Stomach smooth muscle (tissue), 2 donors: ENCODE measurements around the gene PCDHB10.
A peak's percentile ranks its signal among the peaks of the same experiment; 100 is the strongest.
"Not testable (repeated sequence)": the region's sequence is repeated elsewhere in the genome, so short reads cannot be mapped to it uniquely, and the experiment has no call there.

Source experiments
- H3K27ac ChIP-seq: one replicate; pipeline ENCODE4 v1.7.0; 2013; ENCODE audit warnings: mild to moderate bottlenecking, low read length, inconsistent platforms
- H3K27me3 ChIP-seq, 2 donors: one replicate each; pipeline ENCODE4 v1.7.0; 2013; ENCODE audit warnings: low read length in 2 of 2; ENCODE audit not compliant: insufficient read depth in 2 of 2, control insufficient read depth in 1 of 2
- H3K36me3 ChIP-seq, 2 donors: one replicate each; pipeline ENCODE4 v1.7.0; 2013; ENCODE audit warnings: low read length in 2 of 2; ENCODE audit not compliant: control insufficient read depth in 2 of 2, insufficient read depth in 2 of 2
- H3K4me1 ChIP-seq: one replicate; pipeline ENCODE4 v1.7.0; 2013; ENCODE audit warnings: low read length; ENCODE audit not compliant: control insufficient read depth, insufficient read depth
- H3K4me3 ChIP-seq, 2 donors: one replicate each; pipeline ENCODE4 v1.7.0; 2013; ENCODE audit warnings: low read length in 2 of 2
- H3K9ac ChIP-seq, 2 donors: one replicate each; pipeline ENCODE4 v1.7.0; 2013; ENCODE audit warnings: low read length in 2 of 2, mild to moderate bottlenecking in 1 of 2
- H3K9me3 ChIP-seq, 2 donors: one replicate each; pipeline ENCODE4 v1.7.0; 2013; ENCODE audit warnings: low read length in 2 of 2; ENCODE audit not compliant: control insufficient read depth in 2 of 2
- donor health status: healthy.
- donor health status: Pancreatic carcinoma.

The PCDHB10 gene

DNA sequence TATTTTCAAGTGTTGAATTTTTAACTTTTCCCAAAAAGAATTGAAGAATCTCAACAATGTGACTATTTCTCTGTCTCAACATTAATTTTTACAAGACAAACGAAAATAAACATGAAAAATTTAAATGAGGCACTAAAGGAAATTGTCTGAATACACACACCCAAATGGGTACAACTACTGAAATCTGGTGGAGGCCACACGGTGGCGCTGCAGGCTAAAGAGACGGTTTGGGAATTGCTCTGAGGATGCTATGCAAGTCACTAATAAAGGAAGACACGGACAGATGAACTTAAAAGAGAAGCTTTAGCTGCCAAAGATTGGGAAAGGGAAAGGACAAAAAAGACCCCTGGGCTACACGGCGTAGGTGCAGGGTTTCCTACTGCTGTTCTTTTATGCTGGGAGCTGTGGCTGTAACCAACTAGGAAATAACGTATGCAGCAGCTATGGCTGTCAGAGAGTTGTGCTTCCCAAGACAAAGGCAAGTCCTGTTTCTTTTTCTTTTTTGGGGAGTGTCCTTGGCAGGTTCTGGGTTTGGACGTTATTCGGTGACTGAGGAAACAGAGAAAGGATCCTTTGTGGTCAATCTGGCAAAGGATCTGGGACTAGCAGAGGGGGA lies at the start of gene PCDHB10:
PCDHB10 (plus strand) TSS at position 244 of the 616 bp plus-strand sequence; CDS start at position 444, 200 bp downstream.
- peaks cover 2 to 5% of the 10 kb centered on the region in 2 donors for H3K27me3 ChIP-seq
- H3K4me1 ChIP-seq: no peaks in the 10 kb centered on the region
- peaks cover 3 to 28% of the 10 kb centered on the region in 2 donors for H3K9me3 ChIP-seq
- H3K4me3 ChIP-seq: peak within 1 kb of the TSS; percentile 41 to 68
- no peaks in the 10 kb centered on the region for H3K36me3 ChIP-seq
- no peak within 1 kb of the TSS for H3K27ac ChIP-seq
- H3K9ac ChIP-seq: no peak within 1 kb of the TSS

GRCh38 chr5:141149812-141150211 lies 42.3 kb upstream of the PCDHB10 start, which contains the start of gene PCDHB6:
TSS of gene PCDHB6 (plus strand) at chr5:141150057. CDS start at chr5:141150258, 201 bp downstream.
- Histone ChIP-seq H3K9ac (no peak within 1 kb of the TSS), H3K27ac (no peak within 1 kb of the TSS), H3K9me3 (peaks cover 12 to 25% of the 10 kb centered on the region in 2 donors), H3K4me1 (no peaks in the 10 kb centered on the region), H3K36me3 (no peaks in the 10 kb centered on the region), H3K4me3 (peak within 1 kb of the TSS; percentile 44 to 46), H3K27me3 (peaks cover 4 to 6% of the 10 kb centered on the region in 2 donors)

DNA sequence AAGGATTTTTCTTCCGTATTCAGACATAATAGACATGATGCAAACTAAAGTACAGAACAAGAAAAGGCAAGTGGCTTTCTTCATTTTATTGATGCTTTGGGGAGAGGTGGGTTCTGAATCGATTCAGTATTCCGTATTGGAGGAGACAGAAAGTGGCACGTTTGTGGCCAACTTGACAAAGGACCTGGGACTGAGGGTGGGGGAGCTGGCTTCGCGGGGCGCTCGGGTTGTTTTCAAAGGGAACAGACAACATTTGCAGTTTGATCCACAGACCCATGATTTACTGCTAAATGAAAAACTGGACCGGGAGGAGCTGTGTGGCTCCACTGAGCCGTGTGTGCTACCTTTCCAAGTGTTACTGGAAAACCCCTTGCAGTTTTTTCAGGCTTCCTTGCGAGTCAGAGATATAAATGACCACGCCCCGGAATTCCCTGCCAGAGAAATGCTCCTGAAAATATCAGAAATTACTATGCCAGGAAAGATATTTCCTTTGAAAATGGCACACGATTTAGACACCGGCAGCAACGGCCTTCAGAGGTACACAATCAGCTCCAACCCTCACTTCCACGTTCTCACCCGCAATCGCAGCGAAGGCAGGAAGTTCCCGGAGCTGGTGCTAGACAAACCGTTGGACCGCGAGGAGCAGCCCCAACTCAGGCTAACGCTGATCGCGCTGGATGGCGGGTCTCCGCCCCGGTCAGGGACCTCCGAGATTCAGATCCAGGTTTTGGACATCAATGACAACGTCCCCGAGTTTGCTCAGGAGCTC lies 41.7 kb upstream of the PCDHB10 start:
- Histone ChIP-seq H3K27ac (no peak overlapping the region), H3K9ac (no peak overlapping the region), H3K36me3 (no peaks in the 10 kb centered on the region), H3K4me3 (peak overlapping the region; percentile 44 to 46), H3K4me1 (no peaks in the 10 kb centered on the region), H3K9me3 (peaks cover 15 to 26% of the 10 kb centered on the region in 2 donors), H3K27me3 (peaks cover 4 to 6% of the 10 kb centered on the region in 2 donors)

GRCh38 chr5:141150993-141151325 lies 41.2 kb upstream of the PCDHB10 start:
- no peak overlapping the region for H3K9ac ChIP-seq
- H3K27me3 ChIP-seq: peaks cover 4 to 6% of the 10 kb centered on the region in 2 donors
- H3K9me3 ChIP-seq: peaks cover 18 to 29% of the 10 kb centered on the region in 2 donors
- H3K36me3 ChIP-seq: no peaks in the 10 kb centered on the region
- H3K27ac ChIP-seq: no peak overlapping the region
- H3K4me1 ChIP-seq: no peaks in the 10 kb centered on the region
- H3K4me3 ChIP-seq: no peak overlapping the region

- peaks cover 20 to 34% of the 10 kb centered on the region in 2 donors for H3K9me3 ChIP-seq
Measured at GRCh38 chr5:141151632-141152031, 40.5 kb upstream of the PCDHB10 start.

DNA sequence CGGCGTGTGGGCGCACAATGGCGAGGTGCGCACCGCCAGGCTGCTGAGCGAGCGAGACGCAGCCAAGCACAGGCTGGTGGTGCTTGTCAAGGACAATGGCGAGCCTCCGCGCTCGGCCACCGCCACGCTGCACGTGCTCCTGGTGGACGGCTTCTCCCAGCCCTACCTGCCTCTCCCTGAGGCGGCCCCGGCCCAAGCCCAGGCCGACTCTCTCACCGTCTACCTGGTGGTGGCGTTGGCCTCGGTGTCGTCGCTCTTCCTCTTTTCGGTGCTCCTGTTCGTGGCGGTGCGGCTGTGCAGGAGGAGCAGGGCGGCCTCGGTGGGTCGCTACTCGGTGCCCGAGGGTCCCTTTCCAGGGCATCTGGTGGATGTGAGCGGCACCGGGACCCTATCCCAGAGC lies 40.1 kb upstream of the PCDHB10 start:
- H3K9ac ChIP-seq, H3K27ac ChIP-seq, H3K4me3 ChIP-seq, H3K36me3 ChIP-seq, H3K27me3 ChIP-seq, H3K4me1 ChIP-seq: not testable (repeated sequence)
- peaks cover 23 to 39% of the 10 kb centered on the region in 2 donors for H3K9me3 ChIP-seq

More at GRCh38 chr5:141151632-141152031, 40.5 kb upstream of the PCDHB10 start:
- H3K27ac ChIP-seq, H3K4me1 ChIP-seq, H3K27me3 ChIP-seq, H3K9ac ChIP-seq, H3K36me3 ChIP-seq, H3K4me3 ChIP-seq: not testable (repeated sequence)

- no peak overlapping the region for H3K27ac ChIP-seq
- peaks cover 2 to 3% of the 10 kb centered on the region in 2 donors for H3K27me3 ChIP-seq
- no peak overlapping the region for H3K9ac ChIP-seq
- H3K4me3 ChIP-seq: no peak overlapping the region
- H3K9me3 ChIP-seq: peaks cover 25 to 35% of the 10 kb centered on the region in 2 donors
- H3K36me3 ChIP-seq: no peaks in the 10 kb centered on the region
- no peaks in the 10 kb centered on the region for H3K4me1 ChIP-seq
Measured at GRCh38 chr5:141155540-141156374, 36.4 kb upstream of the PCDHB10 start.

DNA sequence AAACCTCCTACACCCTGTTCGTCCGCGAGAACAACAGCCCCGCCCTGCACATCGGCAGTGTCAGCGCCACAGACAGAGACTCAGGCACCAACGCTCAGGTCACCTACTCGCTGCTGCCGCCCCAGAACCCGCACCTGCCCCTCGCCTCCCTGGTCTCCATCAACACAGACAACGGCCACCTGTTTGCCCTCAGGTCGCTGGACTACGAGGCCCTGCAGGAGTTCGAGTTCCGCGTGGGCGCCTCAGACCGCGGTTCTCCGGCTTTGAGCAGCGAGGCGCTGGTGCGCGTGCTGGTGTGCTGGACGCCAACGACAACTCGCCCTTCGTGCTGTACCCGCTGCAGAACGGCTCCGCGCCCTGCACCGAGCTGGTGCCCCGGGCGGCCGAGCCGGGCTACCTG lies 34.8 kb upstream of the PCDHB10 start:
- not testable (repeated sequence) for H3K36me3 ChIP-seq, H3K4me3 ChIP-seq, H3K27ac ChIP-seq, H3K9ac ChIP-seq, H3K27me3 ChIP-seq, H3K4me1 ChIP-seq
- peaks cover 22 to 26% of the 10 kb centered on the region in 2 donors for H3K9me3 ChIP-seq

- not testable (repeated sequence) for H3K27me3 ChIP-seq, H3K4me1 ChIP-seq, H3K27ac ChIP-seq, H3K36me3 ChIP-seq, H3K9ac ChIP-seq, H3K4me3 ChIP-seq
- H3K9me3 ChIP-seq: peaks cover 23 to 29% of the 10 kb centered on the region in 2 donors
Measured at GRCh38 chr5:141157901-141158300, 34.3 kb upstream of the PCDHB10 start.

GRCh38 chr5:141172381-141173204 lies 19.6 kb upstream of the PCDHB10 start, which contains the start of gene PCDHB7:
TSS of gene PCDHB7 (plus strand) at chr5:141172644. CDS start at chr5:141172836, 192 bp downstream.
- H3K9me3 ChIP-seq: peaks cover 22 to 28% of the 10 kb centered on the region in 2 donors

More at GRCh38 chr5:141172381-141173204, 19.6 kb upstream of the PCDHB10 start, which contains the start of gene PCDHB7:
- peaks cover 4 to 6% of the 10 kb centered on the region in 2 donors for H3K27me3 ChIP-seq
- H3K27ac ChIP-seq: no peak within 1 kb of the TSS
- H3K36me3 ChIP-seq: no peaks in the 10 kb centered on the region
- peak within 1 kb of the TSS; percentile 22 to 58 for H3K9ac ChIP-seq
- no peaks in the 10 kb centered on the region for H3K4me1 ChIP-seq
- H3K4me3 ChIP-seq: peak within 1 kb of the TSS; percentile 64 to 67
